GM21786 (cell line): Measurements from ENCODE around the gene SLU7.

Experiments used
- ATAC-seq: cut with Tn5 transposase; IDR thresholded peaks from one replicate; pipeline ENCODE4 v1.9.1; 2021; ENCODE audit not compliant: unreplicated experiment

The SLU7 gene

DNA sequence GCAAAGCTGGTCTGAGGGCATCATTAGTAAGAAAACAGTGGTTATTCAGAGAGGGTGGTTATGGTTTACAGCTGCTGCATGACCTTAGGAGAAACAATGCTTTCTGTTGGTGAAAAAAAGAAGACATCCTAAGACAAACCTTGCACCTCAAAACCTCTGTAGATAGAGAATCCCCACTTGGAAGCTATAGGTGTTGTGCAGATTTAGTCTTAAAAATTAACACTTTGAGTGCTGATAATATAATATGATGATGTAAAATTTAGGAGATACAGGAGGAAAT lies 1.4 kb upstream of the SLU7 start:
- no peak for ATAC-seq

DNA sequence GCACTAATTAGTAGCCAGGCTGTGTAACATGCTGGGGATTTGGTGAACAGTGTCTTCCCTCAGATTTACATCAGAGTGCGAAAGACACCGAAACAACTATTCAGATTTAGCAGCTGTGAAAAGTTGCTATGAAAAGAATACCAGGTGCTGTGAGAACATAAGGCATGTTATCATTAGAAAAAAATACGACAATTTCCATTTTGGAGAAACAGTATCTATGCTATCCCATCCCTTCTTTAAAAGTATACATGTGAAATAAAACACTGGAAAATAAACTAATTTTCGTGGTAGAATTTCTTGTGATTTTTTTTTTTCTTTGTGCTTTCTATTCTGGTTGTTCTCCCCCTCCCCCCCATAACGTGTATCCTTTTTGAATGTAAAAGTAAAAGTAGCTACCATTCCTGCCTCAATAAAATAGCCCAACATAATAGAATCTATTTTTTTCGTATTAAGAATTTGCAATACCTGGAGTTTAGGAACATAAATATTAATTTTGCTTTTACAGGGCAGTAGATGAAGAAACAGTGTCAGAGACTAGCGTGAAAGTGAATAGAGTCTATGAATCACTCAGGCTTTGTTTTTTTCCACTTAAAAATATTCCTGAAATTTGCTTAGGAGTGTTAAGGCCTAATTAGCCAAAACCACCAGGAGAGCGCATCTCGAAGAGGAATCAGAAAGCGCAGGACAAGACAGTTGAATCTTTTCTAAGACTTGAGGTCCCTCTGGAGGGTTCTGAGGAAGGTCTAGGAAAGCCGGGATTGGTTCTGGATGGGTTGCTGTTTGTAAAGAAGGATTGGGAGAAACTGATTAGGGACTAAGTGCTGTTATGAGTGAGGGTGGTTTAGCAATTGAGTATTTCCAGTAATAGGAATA lies 813 bp upstream of the SLU7 start:
- ATAC-seq, result peak; percentile 36

DNA sequence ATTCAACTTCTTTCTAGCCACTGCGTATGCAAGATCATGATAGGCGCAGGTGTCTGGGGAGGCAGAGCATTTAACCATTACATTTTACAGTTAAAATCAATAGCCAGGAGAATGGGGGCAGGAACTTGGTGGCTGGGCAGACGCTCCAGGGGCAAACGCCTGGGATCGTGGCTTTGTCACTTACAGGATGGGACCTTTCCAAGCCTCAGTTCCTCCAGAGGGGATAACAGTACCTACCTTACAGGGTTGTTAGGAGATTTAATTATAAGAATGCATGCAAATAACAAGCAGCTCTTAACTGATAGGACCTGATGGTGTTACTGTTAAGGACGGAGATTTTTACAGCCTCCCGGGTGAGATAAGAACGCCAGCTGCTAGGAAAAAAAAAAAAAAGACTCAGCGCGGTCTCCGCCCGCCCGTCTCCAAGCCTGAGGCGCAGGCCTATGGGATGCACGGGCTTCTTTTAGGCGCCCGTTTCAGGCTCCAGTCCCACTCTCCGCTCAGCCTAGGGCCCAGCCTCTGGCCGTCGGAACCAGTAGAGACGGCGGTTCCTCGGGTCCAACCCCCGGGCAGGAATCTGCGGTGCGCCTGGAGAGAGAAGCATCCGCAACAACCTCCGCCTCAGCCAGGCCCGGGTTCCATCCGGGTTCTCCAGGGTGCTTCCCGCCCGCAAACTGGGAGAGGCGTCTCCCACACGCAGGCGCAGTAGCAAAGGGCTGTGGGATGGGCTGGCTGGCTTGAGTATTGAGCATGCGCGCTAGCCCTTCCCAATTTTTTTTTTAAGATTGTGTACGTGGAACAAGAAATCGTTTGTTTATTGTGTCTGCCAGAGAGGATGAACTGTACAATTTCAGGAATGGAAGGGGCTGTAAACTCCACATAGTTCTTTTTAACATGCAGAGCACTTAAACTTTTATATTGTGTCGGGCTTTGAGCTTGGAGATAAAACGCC lies 19.2 kb downstream of the SLU7 start, which contains the start of gene FAM200C:
TSS of gene FAM200C (minus strand) at position 653 of the 952 bp plus-strand sequence. CDS start 4,564 bp downstream, outside the sequence.
- ATAC-seq, result peak; percentile 90

DNA sequence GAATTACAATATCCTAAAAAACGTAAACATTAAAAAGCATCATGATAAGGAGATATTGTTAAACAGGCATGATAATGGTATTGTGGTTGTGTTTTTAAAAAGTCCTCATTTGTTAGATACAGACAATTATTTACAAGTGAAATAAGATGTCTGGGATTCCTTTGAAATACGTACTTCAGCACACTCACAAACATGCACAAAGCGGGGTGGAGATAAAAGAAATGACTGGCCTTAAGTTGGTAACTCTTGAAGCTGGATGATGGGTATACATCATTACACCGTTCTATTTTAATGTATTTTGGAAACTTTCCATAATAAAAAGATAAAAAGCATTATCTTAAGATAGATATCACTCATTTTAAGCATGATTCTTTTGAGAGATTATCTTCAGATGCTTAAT lies 20.1 kb downstream of the SLU7 start:
- ATAC-seq, result no peak

DNA sequence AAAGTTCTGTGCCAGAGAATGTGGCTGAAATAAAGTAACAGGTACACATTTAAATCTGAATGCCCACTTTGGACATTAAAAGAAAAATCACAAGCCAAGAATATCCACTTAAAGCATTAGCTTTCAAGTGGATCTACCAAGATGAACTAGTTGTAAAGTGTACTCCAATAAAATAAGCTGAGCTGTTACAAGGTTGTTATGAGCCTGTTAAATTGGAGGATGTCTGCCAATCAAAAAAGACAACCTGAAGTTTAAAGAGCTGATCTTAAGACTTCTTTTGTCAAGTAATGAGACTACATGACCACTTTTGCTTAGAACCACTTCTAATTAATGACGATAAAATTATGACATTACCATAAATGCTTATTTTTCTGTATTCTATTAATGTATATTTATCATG lies 21.4 kb downstream of the SLU7 start:
- ATAC-seq, result no peak

DNA sequence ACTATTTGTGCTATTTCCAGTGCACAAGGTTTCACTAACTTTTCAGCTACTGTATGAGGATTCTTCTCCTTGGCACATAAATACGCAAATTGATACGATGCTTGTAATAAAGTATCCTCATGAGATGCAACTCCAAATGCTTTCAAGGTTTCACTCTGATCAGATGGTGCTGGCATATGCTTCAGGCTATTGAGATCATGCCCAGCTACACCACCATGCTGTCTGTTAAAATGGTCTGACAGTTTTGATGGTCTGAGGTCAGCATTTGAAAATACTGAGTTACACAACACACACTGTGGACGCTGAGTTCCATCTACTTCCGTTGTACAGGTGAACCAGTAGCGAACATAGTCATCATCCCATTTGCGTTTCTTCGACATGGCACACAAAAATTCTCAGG lies 23.8 kb downstream of the SLU7 start:
- ATAC-seq, result no peak

DNA sequence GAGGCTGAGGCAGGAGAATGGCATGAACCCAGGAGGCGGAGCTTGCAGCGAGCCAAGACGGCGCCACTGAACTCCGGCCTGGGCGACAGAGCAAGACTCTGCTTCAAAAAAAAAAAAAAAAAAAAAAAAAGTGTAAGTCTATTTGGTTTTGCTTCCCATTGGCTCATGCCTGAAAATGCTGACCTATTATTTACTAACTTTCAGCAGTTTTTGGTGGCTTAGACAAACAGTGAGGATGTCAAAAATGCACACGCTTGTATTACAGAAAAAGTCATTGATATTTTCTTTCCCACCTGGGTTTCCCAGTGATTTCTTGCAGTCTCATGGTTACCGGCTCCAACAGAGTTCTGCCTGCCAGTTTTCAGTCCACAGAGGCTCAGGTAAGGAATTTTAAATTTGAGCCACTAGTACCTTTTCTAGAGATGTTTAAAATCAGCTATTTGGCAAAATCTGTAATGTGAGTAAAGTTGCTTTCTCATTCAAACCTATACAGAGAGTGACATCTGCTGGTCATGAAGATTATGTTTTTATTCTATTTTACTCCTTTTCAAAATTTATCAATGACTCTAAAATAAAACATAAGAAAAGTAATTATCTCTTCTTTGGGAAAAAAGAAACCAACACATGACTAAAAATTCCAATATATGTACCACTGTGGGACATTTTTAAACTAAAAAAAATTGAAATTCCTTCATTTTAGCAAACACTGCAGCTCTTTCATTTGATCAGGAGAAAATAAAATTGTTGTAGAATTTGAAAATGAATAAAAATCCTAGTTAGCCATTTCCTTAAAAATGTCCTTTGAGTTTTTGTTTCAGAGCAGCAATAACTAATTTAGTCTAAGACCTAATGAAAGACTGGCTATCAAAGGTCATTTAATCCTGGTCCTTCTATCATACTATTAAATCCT lies 27.8 kb downstream of the SLU7 start:
- ATAC-seq, result no peak

DNA sequence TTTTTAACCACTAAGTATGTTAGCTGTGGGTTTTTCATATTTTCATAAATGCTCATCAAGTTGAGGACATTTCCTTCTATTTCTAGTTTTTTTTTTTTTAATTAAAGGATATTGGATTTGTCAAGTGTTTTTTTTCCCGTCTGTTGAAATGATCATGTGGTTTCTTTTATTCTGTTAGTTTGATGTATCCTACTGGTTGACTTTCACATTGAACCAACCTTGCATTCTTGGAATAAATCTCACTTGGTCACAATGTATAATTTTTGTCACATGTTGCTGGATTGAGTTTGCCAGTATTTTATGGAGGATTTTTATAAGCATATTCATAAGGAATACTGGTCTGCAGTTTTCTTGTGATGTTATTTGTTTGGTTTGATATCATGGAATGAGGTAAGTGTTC lies 31.4 kb downstream of the SLU7 start:
- ATAC-seq, result no peak

DNA sequence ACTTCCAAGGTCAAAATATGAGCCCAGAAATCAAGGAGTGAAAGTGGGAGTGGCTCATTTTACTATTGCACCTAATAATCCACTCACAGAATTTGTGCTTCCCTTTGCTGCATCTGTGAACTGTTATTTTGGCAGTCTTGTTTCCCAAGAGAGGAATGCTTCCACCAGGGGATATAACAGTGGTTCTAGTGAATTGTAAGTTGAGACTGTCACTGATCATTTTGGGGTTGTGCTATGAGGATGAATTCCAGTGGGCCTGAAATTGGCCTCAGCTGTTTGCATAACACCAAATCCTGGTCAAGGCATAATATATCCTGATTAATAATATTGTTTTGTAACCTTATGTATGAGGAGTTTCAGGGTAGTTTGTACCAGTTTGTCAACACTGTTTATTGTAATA lies 33.4 kb downstream of the SLU7 start:
- ATAC-seq, result no peak

DNA sequence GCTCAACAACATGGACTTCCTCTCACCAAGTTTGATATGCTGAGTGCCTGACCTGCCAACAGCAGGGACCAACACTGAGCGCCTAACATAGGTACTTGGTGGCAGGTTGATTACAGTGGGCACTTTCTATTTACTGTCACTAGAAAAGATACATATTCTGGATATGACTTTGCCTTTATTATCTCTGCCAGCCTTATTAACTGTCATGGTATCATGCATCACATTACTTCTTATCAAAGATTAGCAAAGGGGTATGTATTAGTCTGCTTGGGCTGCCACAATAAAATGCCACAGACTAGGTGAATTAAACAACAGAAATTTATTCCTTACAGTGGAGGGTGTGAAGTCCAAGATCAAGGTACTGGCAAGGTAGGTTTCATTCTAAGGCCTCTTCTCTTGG lies 34.2 kb downstream of the SLU7 start:
- ATAC-seq, result no peak

DNA sequence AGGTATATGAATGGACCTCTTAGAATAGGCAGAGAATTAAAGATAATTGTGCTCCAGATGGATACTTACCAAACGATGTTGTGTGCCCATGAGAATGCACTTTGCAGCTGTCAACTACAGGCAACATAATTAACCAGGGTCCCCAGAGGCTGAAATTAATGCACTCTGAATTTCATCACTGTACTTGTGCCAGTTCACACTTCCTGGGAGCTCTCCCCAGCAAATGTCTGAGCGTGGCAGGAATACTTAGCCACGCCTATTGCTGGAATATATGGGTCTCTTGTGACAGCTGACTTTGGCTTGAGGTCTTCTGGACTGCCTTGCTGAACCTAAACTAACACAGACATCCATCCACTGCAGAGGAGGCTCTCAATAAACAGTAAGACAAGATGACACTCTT lies 36.5 kb downstream of the SLU7 start:
- ATAC-seq, result no peak

DNA sequence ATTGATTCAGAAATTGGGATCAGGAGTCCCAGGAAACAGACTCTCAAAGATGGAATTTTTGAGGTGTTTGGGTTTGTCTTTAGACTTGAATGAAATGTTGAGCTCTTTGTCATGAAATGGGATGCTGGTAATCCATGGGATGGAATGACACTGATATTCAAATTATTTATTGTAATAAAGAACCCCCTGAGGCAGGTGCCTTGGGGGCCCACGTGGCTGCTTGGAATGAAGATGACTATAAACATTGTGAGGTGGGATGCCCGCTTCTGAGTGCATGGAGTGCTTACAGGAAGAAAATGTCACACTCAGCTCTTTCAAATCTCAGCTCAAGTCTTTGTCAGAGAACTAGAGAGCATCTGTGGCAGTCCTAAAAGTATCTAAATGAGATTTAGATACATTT lies 38.8 kb downstream of the SLU7 start:
- ATAC-seq, result no peak

DNA sequence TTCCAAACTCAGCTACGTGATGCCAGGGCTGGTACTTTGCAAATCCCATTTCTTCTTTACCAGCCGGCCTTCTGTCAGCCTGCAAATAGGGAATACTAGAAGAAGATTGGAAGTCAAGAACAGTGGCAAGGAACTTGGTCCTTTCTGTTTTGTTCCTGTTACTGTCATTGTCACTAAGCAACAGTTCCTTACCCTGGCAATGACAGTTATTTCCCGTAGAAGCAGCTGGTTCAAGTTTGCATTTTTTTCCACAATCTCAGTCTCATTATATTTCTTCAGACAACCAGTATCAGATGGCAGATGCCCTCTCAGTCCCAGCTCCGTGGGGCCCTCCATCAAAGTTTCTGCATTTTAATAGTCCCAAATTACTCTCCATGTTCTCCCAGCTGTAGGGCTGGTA lies 39.4 kb downstream of the SLU7 start:
- ATAC-seq, result no peak

DNA sequence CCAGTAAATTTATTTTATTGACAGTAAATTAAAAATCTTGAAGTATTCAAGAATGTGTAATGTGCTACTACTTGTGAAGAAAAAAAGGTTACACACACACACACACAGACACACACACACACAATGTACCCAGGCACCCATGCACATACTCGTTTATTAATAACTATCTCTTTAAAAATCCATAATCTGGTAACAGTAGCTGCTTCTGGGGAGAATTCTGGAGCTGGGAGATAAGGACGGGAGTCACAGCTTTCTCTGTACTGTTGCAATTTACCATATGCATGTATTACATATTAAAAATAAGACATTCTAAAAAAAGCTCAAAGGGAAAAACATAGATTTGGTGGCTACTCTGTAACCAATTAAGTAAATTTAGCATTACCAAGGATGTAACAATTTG lies 40.6 kb downstream of the SLU7 start:
- no peak for ATAC-seq

DNA sequence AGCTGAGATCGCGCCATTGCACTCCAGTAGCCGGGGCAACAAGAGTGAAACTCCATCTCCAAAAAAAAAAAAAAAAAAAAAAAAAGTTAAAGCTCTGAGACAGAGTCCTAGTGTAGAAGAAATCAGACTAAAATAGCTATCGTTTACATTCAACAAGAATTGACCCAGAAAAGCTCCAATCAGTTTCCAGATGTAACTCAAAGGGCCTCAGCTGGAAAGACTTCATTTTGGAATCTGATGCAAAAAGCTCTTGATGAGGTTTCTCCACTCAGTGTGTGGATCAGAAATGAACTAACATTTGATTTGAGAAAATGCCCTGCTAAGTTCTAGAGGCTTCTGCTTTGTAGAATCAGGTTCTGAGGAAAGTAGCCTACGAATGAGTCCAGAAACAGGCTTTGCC lies 41.2 kb downstream of the SLU7 start:
- no peak for ATAC-seq

DNA sequence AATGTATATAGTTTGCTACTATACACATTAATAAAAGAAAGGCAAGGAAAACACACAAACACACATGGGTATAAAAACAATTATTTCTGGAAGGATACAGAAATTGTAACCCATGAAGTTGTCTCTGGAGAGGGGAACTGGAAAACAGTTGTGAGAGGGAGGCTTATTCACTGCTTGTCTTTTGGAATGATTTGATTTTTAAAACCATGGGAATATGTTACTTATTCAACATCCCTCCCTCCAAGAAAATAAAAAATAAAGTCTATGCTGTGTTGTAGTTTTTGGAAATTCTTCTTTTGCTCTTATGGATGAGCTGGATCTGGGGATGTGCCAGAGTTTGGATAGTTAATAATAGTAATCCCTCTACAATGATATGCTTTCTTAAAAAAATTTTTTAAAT lies 42.5 kb downstream of the SLU7 start:
- ATAC-seq, result no peak

DNA sequence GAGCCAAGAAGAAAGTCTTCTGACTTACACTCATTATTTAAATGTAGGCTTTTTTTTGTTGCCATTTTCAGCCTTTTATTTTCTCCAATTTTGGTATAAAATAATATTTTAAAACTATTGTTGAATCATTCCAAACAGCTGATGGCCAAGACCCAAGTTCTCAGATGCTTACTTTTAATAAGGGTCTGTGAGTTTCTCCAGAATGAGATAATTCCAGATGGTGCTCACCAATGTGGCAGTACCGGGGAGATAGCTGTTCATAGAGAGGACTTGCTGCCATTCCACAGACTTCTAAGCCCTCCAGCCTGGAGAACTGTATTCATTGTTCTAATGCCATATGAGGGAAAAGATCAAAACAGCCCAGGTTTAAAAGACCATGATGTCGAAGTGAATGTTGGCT lies 43.2 kb downstream of the SLU7 start:
- ATAC-seq, result no peak

DNA sequence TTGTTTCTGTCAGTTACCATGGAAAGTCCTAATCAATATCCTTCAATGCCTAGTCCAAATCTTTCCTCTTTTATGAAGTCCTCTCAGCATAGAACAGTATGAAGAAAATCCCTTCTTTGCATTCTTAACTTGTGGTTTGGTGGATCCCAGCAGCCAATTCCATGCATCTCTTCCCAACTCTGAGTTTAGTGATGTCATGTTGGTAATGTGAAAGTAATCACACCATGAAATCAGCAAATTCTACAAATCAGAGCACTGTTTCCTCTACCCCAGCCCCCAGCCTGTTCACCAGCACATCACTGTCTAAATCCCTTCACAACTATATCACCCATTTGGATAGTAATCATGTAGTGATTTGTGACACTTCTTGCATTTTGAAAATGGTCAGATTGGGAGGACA lies 43.7 kb downstream of the SLU7 start:
- ATAC-seq, result no peak

DNA sequence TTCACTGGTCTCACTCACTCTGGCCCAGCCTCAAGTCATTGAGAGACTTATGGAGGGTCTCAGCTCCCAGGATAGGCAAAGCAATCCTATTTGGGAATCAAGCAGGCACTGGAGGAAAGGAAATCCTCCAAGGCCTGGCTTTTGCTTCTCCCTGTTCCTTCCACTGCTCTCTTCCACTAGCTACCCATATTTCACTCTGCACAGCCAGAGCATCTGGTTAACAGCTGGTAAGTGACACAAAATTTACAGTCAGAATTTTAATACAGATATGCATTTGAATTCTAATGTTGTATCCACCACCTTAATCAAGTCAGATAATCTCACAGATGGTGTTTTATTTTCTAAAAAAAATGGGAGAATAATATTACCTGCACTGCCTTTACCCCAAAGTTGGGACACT lies 47.6 kb downstream of the SLU7 start:
- ATAC-seq, result no peak

DNA sequence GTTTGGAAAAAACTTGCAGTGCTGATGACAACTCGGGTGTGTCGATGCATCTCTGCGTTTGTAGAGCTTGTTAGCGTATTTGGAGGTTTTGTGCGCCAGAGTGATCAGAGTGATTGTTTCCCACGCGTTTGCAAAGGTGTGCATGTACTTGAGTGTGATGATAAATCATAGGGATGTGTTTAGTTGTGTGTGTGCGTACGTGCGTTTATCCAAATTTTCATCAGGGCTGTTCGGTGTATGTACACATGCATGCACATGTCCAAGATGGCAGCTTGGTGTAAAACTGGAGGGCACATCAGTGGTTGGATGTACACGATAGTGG lies 48.2 kb downstream of the SLU7 start:
- ATAC-seq, result no peak

DNA sequence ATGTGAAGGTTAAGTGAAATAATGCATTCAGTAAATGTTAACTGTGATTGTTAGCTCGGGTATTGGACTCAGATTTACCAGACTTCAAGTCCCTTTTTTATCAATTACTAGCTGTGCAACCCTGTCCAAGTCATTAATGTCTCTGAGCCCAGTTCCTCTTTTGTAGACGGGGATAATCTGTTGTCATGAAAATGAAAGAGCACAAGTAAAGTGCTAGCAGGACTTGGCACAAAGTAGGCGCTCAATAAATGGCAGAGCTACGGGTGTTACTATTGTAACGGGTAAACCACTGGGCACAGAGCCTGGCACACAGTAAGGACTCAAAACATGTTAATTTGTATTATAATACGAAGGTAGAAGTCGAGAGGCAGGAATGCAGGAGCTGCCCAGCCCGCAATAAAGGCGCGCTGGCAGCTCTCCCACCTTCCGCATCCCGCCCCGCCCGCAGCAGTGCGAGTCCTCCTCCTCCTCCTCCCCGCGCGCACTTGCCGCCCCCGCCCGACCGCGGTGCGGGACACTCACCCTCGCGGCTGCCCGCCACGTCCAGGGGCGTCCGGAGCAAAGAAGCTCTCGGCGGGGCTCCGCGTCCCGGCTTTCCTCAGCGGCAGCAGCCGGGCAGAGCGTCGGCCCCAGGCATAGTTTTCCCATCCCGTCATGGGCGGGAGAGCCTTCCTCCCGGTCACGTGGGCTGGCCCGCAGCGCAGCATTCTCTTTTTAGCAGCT lies 48.7 kb downstream of the SLU7 start, which contains the start of gene C1QTNF2:
TSS of gene C1QTNF2 (minus strand) at position 637 of the 723 bp plus-strand sequence. CDS start 15,615 bp downstream, outside the sequence.
- peak; percentile 50 for ATAC-seq
